Stomach (tissue), 9 donors: ENCODE data around the gene LRRC31. TPM values are rescaled to one million over a fixed set of nuclear protein-coding genes. Genes with fewer than 3 reads are reported as not detected.

Experiments used
- DNase-seq, 2 donors: peaks; one replicate each; pipeline versions ENCODE4 v3.0.0 to v3.0.0-alpha.2; 2013 to 2019
- H3K27ac ChIP-seq, 5 donors: fragments of 200-600 bp in 4 of 5; sonication (generic) in 4 of 5; one replicate each; pipeline ENCODE4 v1.5.1; 2013 to 2019; ENCODE audit warnings: mild to moderate bottlenecking in 1 of 5, moderate library complexity in 1 of 5
- H3K27me3 ChIP-seq, 3 donors: fragments of 200-600 bp; sonication (generic); one replicate each; pipeline ENCODE4 v1.5.1; 2017 to 2019; ENCODE audit warnings: mixed run types in 1 of 3
- H3K36me3 ChIP-seq, 4 donors: fragments of 200-600 bp; sonication (generic); 1 replicate in 3 of 4; 2 replicates in 1 of 4; pipeline ENCODE4 v1.5.1; 2016 to 2019
- H3K4me1 ChIP-seq, 4 donors: fragments of 200-600 bp; sonication (generic); one replicate each; pipeline ENCODE4 v1.5.1; 2016 to 2019
- H3K4me3 ChIP-seq, 4 donors: fragments of 200-600 bp; sonication (generic) in 3 of 4; one replicate each; pipeline ENCODE4 v1.5.1; 2016 to 2019; ENCODE audit warnings: mild to moderate bottlenecking in 1 of 4
- H3K9me3 ChIP-seq, 4 donors: fragments of 200-600 bp; sonication (generic); one replicate each; pipeline ENCODE4 v1.5.1; 2016 to 2019
- CTCF ChIP-seq, 7 experiments: fragments of 450-650 bp in 4 of 7; fragments of 200-600 bp in 3 of 7; sonication (generic) in 3 of 7; IDR thresholded peaks; one replicate each; pipeline ENCODE4 v1.5.1; 2016 to 2019; ENCODE audit warnings: antibody characterized with exemption in 7 of 7, control low read depth in 2 of 7, mild to moderate bottlenecking in 1 of 7
- EP300 ChIP-seq: sonication (generic); formaldehyde crosslinking; IDR thresholded peaks from one replicate; pipeline ENCODE4 v1.6.1; 2017; ENCODE audit warnings: antibody characterized with exemption
- POLR2A ChIP-seq, 4 donors: fragments of 450-650 bp; IDR thresholded peaks; one replicate each; pipeline ENCODE4 v1.6.1; 2016; ENCODE audit warnings: antibody characterized with exemption in 4 of 4, control low read depth in 2 of 4, mild to moderate bottlenecking in 1 of 4, moderate library complexity in 1 of 4
- POLR2AphosphoS5 ChIP-seq, 3 donors: sonication (generic); formaldehyde crosslinking; IDR thresholded peaks; one replicate each; pipeline ENCODE4 v1.6.1; 2016; ENCODE audit warnings: antibody characterized with exemption in 3 of 3
- WGBS, 5 donors: extraction: QIAGEN DNeasy Blood & Tissue Kit in 3 of 5; methylation state at CpG; one replicate each; pipeline versions ENCODE4 v1.1.5 to v1.1.7; 2013 to 2018; 5-methylcytosine and 5-hydroxymethylcytosine counted together
- intact Hi-C: fragments of 100-400 bp; cut with DNase I; formaldehyde crosslinking; loops from one replicate; pipeline ENCODE4 v1.15.1; 2023; ENCODE audit warnings: low total_unique reads
- polyA plus RNA-seq, 3 donors: library from polyadenylated mRNA; stranded (reverse); fragments of 200-250 nt; gene quantifications; one replicate each; pipeline ENCODE4 v1.2.3, GENCODE V29; 2013
- total RNA-seq, 5 donors: library from RNA; depleted of rRNA; stranded (reverse); fragments of >200 nt; gene quantifications; one replicate each; pipeline versions ENCODE4 v1.1.0 to v1.2.3, GENCODE V29; 2014 to 2016
- donor health status: healthy with polysubstance abuse.
- donor health status: Bipolar disorder and iron deficiency.
- donor health status: healthy.

LRRC31 gene
- total and polyA plus RNA-seq, 8 donors: 1.8 to 35.3 (median 9.9) TPM

GRCh38 chr3:169842960-169843359 is 26.8 kb downstream of the LRRC31 start:
- intact Hi-C loops: no loop called here
- TF ChIP-seq POLR2A (IDR thresholded peaks at IDR 0.05) (no peak), POLR2AphosphoS5 (IDR thresholded peaks at IDR 0.05) (no peak), CTCF (IDR thresholded peaks at IDR 0.05) (no peak)
- Histone ChIP-seq H3K4me3 (no peak overlapping the region), H3K4me1 (no peaks in the 10 kb centered on the region), H3K36me3 (no peaks in the 10 kb centered on the region), H3K27me3 (no peaks in the 10 kb centered on the region), H3K9me3 (no peaks in the 10 kb centered on the region), H3K27ac (no peak overlapping the region)
- DNase-seq: no peak
- WGBS, 5 donors: 66 to 82% (median 73%) methylated on average over 3 of the region's 3 CpGs

- WGBS, 5 donors: 45 to 56% (median 53%) methylated on average over 4 of the region's 4 CpGs
These were observed 28.6 kb downstream of the LRRC31 start for GRCh38 chr3:169841171-169841570.

GRCh38 chr3:169838511-169839030 is 31.2 kb downstream of the LRRC31 start:
- TF ChIP-seq POLR2A (IDR thresholded peaks at IDR 0.05): no peak
- TF ChIP-seq EP300: no peak
- no peak for TF ChIP-seq CTCF (IDR thresholded peaks at IDR 0.05)
- no peak for TF ChIP-seq POLR2AphosphoS5 (IDR thresholded peaks at IDR 0.05)
- H3K36me3 ChIP-seq: no peaks in the 10 kb centered on the region
- no peak for DNase-seq
- H3K27ac ChIP-seq: no peak overlapping the region
- no peak overlapping the region for H3K4me3 ChIP-seq
- H3K4me1 ChIP-seq: no peaks in the 10 kb centered on the region
- WGBS, 5 donors: 87 to 93% (median 90%) methylated on average over 1 of the region's 1 CpG
- intact Hi-C loops: no loop called here
- H3K27me3 ChIP-seq: no peaks in the 10 kb centered on the region
- H3K9me3 ChIP-seq: no peaks in the 10 kb centered on the region

More at GRCh38 chr3:169841171-169841570, 28.6 kb downstream of the LRRC31 start:
- Histone ChIP-seq H3K36me3 (no peaks in the 10 kb centered on the region), H3K9me3 (no peaks in the 10 kb centered on the region), H3K4me3 (no peak overlapping the region), H3K4me1 (no peaks in the 10 kb centered on the region), H3K27me3 (no peaks in the 10 kb centered on the region), H3K27ac (no peak overlapping the region)
- peak; percentile 45 to 52 for DNase-seq
- intact Hi-C loops: no loop called here
- no peak for TF ChIP-seq POLR2A (IDR thresholded peaks at IDR 0.05)
- TF ChIP-seq CTCF (IDR thresholded peaks at IDR 0.05): no peak
- no peak for TF ChIP-seq POLR2AphosphoS5 (IDR thresholded peaks at IDR 0.05)
- no peak for TF ChIP-seq EP300

DNA sequence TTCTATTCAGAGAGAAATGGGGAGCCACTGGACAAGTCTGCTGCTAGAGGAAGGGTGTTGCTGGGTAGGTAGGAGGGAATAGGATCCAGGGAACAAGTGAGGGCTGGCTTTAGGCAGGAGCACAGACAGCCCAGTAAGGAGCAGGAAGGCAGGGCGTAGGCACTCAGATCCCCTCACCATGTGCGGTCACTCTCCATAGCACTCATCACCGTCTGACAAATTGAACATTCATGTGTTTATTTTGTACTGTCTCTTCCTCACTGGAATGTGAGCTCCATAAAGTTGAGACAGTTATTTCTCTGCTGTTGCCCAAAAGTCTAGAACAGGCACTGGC is 32.8 kb downstream of the LRRC31 start:
- no peak overlapping the region for H3K27ac ChIP-seq
- intact Hi-C loops: no loop called here
- H3K27me3 ChIP-seq: no peaks in the 10 kb centered on the region
- no peaks in the 10 kb centered on the region for H3K4me1 ChIP-seq
- no peak for DNase-seq
- H3K9me3 ChIP-seq: no peaks in the 10 kb centered on the region
- H3K4me3 ChIP-seq: no peak overlapping the region
- H3K36me3 ChIP-seq: no peaks in the 10 kb centered on the region
- no peak for TF ChIP-seq POLR2AphosphoS5 (IDR thresholded peaks at IDR 0.05)
- TF ChIP-seq CTCF (IDR thresholded peaks at IDR 0.05): no peak
- WGBS, 5 donors: 81 to 97% (median 90%) methylated on average over 3 of the region's 3 CpGs
